Lower leg skin (tissue), 4 donors: Measurements from ENCODE around the gene APOC1. TPM values are rescaled to one million over a fixed set of nuclear protein-coding genes. Genes with fewer than 3 reads are reported as not detected.

Source experiments
- DNase-seq, 2 donors: peaks; one replicate each; pipeline ENCODE4 v3.0.0-alpha.2; 2019; ENCODE audit warnings: low spot score in 2 of 2
- H3K4me3 ChIP-seq: fragments of 200-600 bp; sonication (generic); 2 replicates; pipeline ENCODE4 v1.5.1; 2017; ENCODE audit warnings: mild to moderate bottlenecking, low read depth; ENCODE audit not compliant: poor library complexity, severe bottlenecking
- CTCF ChIP-seq, 3 donors: fragments of 450-650 bp; IDR thresholded peaks; one replicate each; pipeline ENCODE4 v1.5.1; 2016; ENCODE audit warnings: antibody characterized with exemption in 3 of 3, mild to moderate bottlenecking in 3 of 3, moderate library complexity in 2 of 3
- POLR2A ChIP-seq, 2 donors: fragments of 450-650 bp; IDR thresholded peaks; one replicate each; pipeline ENCODE4 v1.6.1; 2016 to 2017; ENCODE audit warnings: antibody characterized with exemption in 2 of 2, mild to moderate bottlenecking in 1 of 2, moderate library complexity in 1 of 2
- WGBS, 2 donors: methylation state at CpG; one replicate each; pipeline ENCODE4 v1.1.5; 2018; 5-methylcytosine and 5-hydroxymethylcytosine counted together
- intact Hi-C: fragments of 100-400 bp; cut with DNase I; formaldehyde crosslinking; loops from one replicate; pipeline ENCODE4 v1.15.0; 2023; ENCODE audit warnings: low total_unique reads
- total RNA-seq, 4 donors: library from RNA; depleted of rRNA; stranded (reverse); fragments of >200 nt; gene quantifications; one replicate each; pipeline ENCODE4 v1.1.0, GENCODE V29; 2016

APOC1 gene
- total RNA-seq, 4 donors from 2014 or later = 17.1 to 35.5 (median 28.8) TPM

- no peak for DNase-seq
- 72 to 84% methylated on average over 5 of the region's 5 CpGs for WGBS, 2 donors
- H3K4me3 ChIP-seq = no peak overlapping the region
- intact Hi-C loops = no loop called here
- TF ChIP-seq CTCF (IDR thresholded peaks at IDR 0.05) (no peak), POLR2A (IDR thresholded peaks at IDR 0.05) (no peak)
Observed at GRCh38 chr19:44939668-44940067, 25.3 kb downstream of the APOC1 start.

GRCh38 chr19:44942067-44942571, 27.7 kb downstream of the APOC1 start, which contains the start of gene APOC4:
APOC4 (plus strand) TSS chr19:44942237; CDS start chr19:44942278, 41 bp downstream.
- 82 to 88% methylated on average over 14 of the region's 14 CpGs for WGBS, 2 donors
- no peak for TF ChIP-seq POLR2A (IDR thresholded peaks at IDR 0.05)
- TF ChIP-seq CTCF (IDR thresholded peaks at IDR 0.05) = no peak
- no peak for DNase-seq
- intact Hi-C loops = no loop called here
- H3K4me3 ChIP-seq = no peak within 1 kb of the TSS

- intact Hi-C loops = no loop called here
- TF ChIP-seq POLR2A (IDR thresholded peaks at IDR 0.05) (no peak), CTCF (IDR thresholded peaks at IDR 0.05) (no peak)
- DNase-seq = peak; percentile 37 to 90
- H3K4me3 ChIP-seq = no peak overlapping the region
- 59 to 63% methylated on average over 10 of the region's 10 CpGs for WGBS, 2 donors
Observed at GRCh38 chr19:44943801-44944249, 29.4 kb downstream of the APOC1 start.

- no peak overlapping the region for H3K4me3 ChIP-seq
- TF ChIP-seq POLR2A (IDR thresholded peaks at IDR 0.05) (no peak), CTCF (IDR thresholded peaks at IDR 0.05) (no peak)
- no peak for DNase-seq
- intact Hi-C loops = no loop called here
- WGBS, 2 donors = 91 to 92% methylated on average over 13 of the region's 13 CpGs
Observed at GRCh38 chr19:44947041-44947581, 32.7 kb downstream of the APOC1 start.

- intact Hi-C loops = no loop called here
- 73 to 76% methylated on average over 5 of the region's 5 CpGs for WGBS, 2 donors
- H3K4me3 ChIP-seq = no peak overlapping the region
- DNase-seq = no peak
- TF ChIP-seq POLR2A (IDR thresholded peaks at IDR 0.05) (no peak), CTCF (IDR thresholded peaks at IDR 0.05) (no peak)
Observed at GRCh38 chr19:44948237-44948636, 33.8 kb downstream of the APOC1 start.
